Prostate gland (tissue), 2 donors: ENCODE data around the gene GASK1A. TPM values are rescaled to one million over a fixed set of nuclear protein-coding genes. Genes with fewer than 3 reads are reported as not detected.

Experiments
- DNase-seq: peaks from one replicate; pipeline ENCODE4 v3.0.0-alpha.2; 2019; ENCODE audit warnings: low spot score
- H3K27ac ChIP-seq, 2 donors: fragments of 200-600 bp; sonication (generic); 2 replicates each; pipeline ENCODE4 v1.5.1; 2017 to 2019
- H3K27me3 ChIP-seq: fragments of 200-600 bp; sonication (generic); replicated peaks from 2 replicates; pipeline ENCODE4 v1.5.1; 2019; ENCODE audit not compliant: insufficient read depth
- H3K36me3 ChIP-seq, 2 donors: fragments of 200-600 bp; sonication (generic); 1 replicate in 1 of 2; 2 replicates in 1 of 2; pipeline versions ENCODE4 v1.5.1 to v1.8.1; 2017 to 2019
- H3K4me1 ChIP-seq: fragments of 200-600 bp; sonication (generic); replicated peaks from 2 replicates; pipeline ENCODE4 v1.5.1; 2019
- H3K4me3 ChIP-seq, 2 donors: fragments of 200-600 bp; sonication (generic); 2 replicates each; pipeline ENCODE4 v1.5.1; 2017 to 2019
- H3K9me3 ChIP-seq: fragments of 200-600 bp; sonication (generic); 2 replicates; pipeline ENCODE4 v1.5.1; 2017
- CTCF ChIP-seq, 4 experiments: fragments of 200-600 bp in 2 of 4; fragments of 450-650 bp in 2 of 4; sonication (generic) in 2 of 4; IDR thresholded peaks; 1 replicate in 3 of 4; 2 replicates in 1 of 4; pipeline ENCODE4 v1.5.1; 2016 to 2019; ENCODE audit warnings: antibody characterized with exemption in 4 of 4, mild to moderate bottlenecking in 2 of 4, moderate library complexity in 2 of 4
- POLR2A ChIP-seq: fragments of 450-650 bp; IDR thresholded peaks from one replicate; pipeline ENCODE4 v1.6.1; 2016; ENCODE audit warnings: antibody characterized with exemption, mild to moderate bottlenecking
- POLR2AphosphoS5 ChIP-seq: sonication (generic); formaldehyde crosslinking; IDR thresholded peaks from one replicate; pipeline ENCODE4 v1.6.1; 2017; ENCODE audit warnings: antibody characterized with exemption
- WGBS: methylation state at CpG from one replicate; pipeline ENCODE4 v1.1.5; 2018; 5-methylcytosine and 5-hydroxymethylcytosine counted together
- intact Hi-C: fragments of 100-400 bp; cut with DNase I; formaldehyde crosslinking; loops from one replicate; pipeline ENCODE4 v1.14.2; 2022
- total RNA-seq, 2 donors: library from RNA; depleted of rRNA; stranded (reverse); fragments of >200 nt; gene quantifications; one replicate each; pipeline ENCODE4 v1.1.0, GENCODE V29; 2016

GASK1A gene
- total RNA-seq, 2 donors from 2014 or later: 4.7 to 17.5 TPM

- Histone ChIP-seq H3K4me3 (no peak overlapping the region), H3K4me1 (no peaks in the 10 kb centered on the region), H3K36me3 (no peaks in the 10 kb centered on the region), H3K9me3 (no peaks in the 10 kb centered on the region), H3K27ac (no peak overlapping the region), H3K27me3 (no peaks in the 10 kb centered on the region)
- DNase-seq: no peak
- intact Hi-C loops: no loop called here
- WGBS: 91% methylated on average over 2 of the region's 2 CpGs
- TF ChIP-seq POLR2A: no peak
- no peak for TF ChIP-seq CTCF (IDR thresholded peaks at IDR 0.05)
- no peak for TF ChIP-seq POLR2AphosphoS5
Measured at GRCh38 chr3:43013743-43014155, 34.6 kb downstream of the GASK1A start.

- H3K4me3 ChIP-seq: no peak overlapping the region
- 89% methylated on average over 3 of the region's 3 CpGs for WGBS
- no peak for DNase-seq
- H3K27me3 ChIP-seq: no peaks in the 10 kb centered on the region
- intact Hi-C loops: no loop called here
- no peak overlapping the region for H3K27ac ChIP-seq
- no peaks in the 10 kb centered on the region for H3K9me3 ChIP-seq
- H3K4me1 ChIP-seq: no peaks in the 10 kb centered on the region
- no peak for TF ChIP-seq CTCF (IDR thresholded peaks at IDR 0.05)
- TF ChIP-seq POLR2A: no peak
- no peak for TF ChIP-seq POLR2AphosphoS5
- no peaks in the 10 kb centered on the region for H3K36me3 ChIP-seq
Measured at GRCh38 chr3:43014241-43014640, 35.1 kb downstream of the GASK1A start.

DNA sequence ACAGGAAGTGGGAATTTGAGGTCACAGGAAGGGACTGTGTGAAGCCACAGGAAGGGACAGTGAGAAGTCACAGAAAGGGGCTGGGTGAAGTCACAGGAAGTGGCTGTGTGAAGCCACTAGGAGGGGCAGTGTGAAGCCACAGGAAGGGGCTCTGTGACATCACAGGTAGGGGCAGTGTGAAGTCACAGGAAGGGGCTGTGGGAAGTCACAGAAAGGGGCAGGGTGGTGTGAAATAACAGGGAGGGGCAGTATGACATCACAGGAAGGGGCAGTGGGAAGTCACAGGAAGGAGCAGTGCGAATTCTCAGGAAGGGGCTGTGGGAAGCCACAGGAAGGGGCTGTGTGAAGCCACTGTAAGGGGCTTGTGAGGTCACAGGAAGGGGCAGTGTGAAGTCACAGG lies 35.8 kb downstream of the GASK1A start:
- no peaks in the 10 kb centered on the region for H3K36me3 ChIP-seq
- H3K27me3 ChIP-seq: no peaks in the 10 kb centered on the region
- H3K27ac ChIP-seq: no peak overlapping the region
- 84% methylated on average over 1 of the region's 1 CpG for WGBS
- no peak for TF ChIP-seq CTCF (IDR thresholded peaks at IDR 0.05)
- H3K9me3 ChIP-seq: no peaks in the 10 kb centered on the region
- no peak overlapping the region for H3K4me3 ChIP-seq
- H3K4me1 ChIP-seq: no peaks in the 10 kb centered on the region
- intact Hi-C loops: no loop called here
- DNase-seq: no peak

GRCh38 chr3:43015572-43015971 lies 36.5 kb downstream of the GASK1A start:
- no peaks in the 10 kb centered on the region for H3K9me3 ChIP-seq
- no peak for DNase-seq
- H3K27ac ChIP-seq: no peak overlapping the region
- no peaks in the 10 kb centered on the region for H3K27me3 ChIP-seq
- WGBS: 83% methylated on average over 1 of the region's 1 CpG
- H3K4me3 ChIP-seq: no peak overlapping the region
- TF ChIP-seq POLR2A (no peak), POLR2AphosphoS5 (no peak)
- no peaks in the 10 kb centered on the region for H3K36me3 ChIP-seq
- H3K4me1 ChIP-seq: no peaks in the 10 kb centered on the region
- intact Hi-C loops: no loop called here

DNA sequence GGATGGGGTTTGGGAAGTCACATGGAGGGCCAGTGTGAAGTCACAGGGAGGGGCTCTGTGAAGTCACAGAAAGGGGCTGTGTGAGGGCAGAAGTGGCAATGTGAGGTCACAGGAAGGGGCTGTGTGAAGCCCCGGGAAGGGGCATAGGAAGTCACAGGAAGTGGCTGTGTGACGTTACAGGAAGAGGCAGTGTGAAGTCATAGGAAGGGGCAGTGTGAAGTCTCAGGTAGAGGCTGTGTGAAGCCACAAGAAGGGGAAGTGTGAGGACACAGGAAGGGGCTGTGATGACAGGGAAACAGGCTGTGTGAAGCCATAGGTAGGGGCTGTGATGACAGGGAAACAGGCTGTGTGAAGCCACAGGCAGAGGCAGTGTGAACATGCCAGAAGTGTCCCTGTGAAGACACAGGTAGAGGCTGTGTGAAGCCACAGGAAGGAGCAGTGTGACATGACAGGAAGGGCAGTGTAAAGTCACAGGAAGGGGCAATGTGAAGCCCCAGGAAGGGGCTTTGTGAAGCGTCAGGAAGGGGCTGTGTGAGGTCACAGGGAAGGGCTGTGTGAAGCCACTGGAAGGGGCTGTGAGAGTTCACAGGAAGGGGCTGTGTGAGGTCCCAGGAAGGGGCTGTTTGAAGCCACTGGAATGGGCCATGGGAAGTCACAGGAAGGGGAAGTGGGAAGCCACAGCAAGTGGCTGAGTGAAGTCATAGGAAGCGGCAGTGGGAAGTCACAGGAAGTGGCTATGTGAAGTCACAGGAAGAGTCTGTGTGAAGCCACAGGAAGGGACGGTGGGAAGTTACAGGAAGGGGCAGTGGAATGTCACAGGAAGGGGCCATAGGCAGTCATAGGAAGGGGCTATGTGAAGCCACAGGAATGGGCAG lies 37.1 kb downstream of the GASK1A start:
- no peaks in the 10 kb centered on the region for H3K9me3 ChIP-seq
- no peak overlapping the region for H3K27ac ChIP-seq
- no peaks in the 10 kb centered on the region for H3K36me3 ChIP-seq
- TF ChIP-seq POLR2A: no peak
- no peak for TF ChIP-seq POLR2AphosphoS5
- TF ChIP-seq CTCF (IDR thresholded peaks at IDR 0.05): no peak
- intact Hi-C loops: no loop called here
- no peaks in the 10 kb centered on the region for H3K4me1 ChIP-seq
- H3K4me3 ChIP-seq: no peak overlapping the region
- 77% methylated on average over 5 of the region's 5 CpGs for WGBS
- no peaks in the 10 kb centered on the region for H3K27me3 ChIP-seq
- DNase-seq: no peak
